Body of pancreas (tissue), 4 donors: ENCODE measurements around the gene CARD8. TPM values are rescaled to one million over a fixed set of nuclear protein-coding genes. Genes with fewer than 3 reads are reported as not detected.

Source experiments
- ATAC-seq: fragments of 150-250 bp; one replicate; pipeline ENCODE4 v1.9.1; 2016
- DNase-seq, 4 donors: peaks; one replicate each; pipeline ENCODE4 v3.0.0-alpha.2; 2019
- H3K27ac ChIP-seq, 4 donors: fragments of 200-600 bp; sonication (generic); 1 replicate in 3 of 4; 2 replicates in 1 of 4; pipeline versions ENCODE4 v1.5.1 to v1.6.1; 2016 to 2019; ENCODE audit warnings: mild to moderate bottlenecking in 1 of 4, mixed read lengths in 1 of 4, moderate library complexity in 1 of 4
- H3K27me3 ChIP-seq, 2 donors: fragments of 200-600 bp; sonication (generic); one replicate each; pipeline ENCODE4 v1.6.0; 2016; ENCODE audit warnings: mild to moderate bottlenecking in 1 of 2
- H3K36me3 ChIP-seq, 2 donors: fragments of 200-600 bp; sonication (generic); replicated peaks in 1 of 2; 2 replicates each; pipeline ENCODE4 v1.5.1; 2016; ENCODE audit warnings: low read depth in 2 of 2; ENCODE audit not compliant: insufficient read depth in 1 of 2
- H3K4me1 ChIP-seq: fragments of 200-600 bp; sonication (generic); one replicate; pipeline ENCODE4 v1.6.0; 2016
- H3K4me3 ChIP-seq, 2 donors: fragments of 200-600 bp; sonication (generic); 1 replicate in 1 of 2; 2 replicates in 1 of 2; pipeline ENCODE4 v1.5.1; 2016 to 2019
- H3K9me3 ChIP-seq, 3 donors: fragments of 200-600 bp; sonication (generic); 1 replicate in 2 of 3; 2 replicates in 1 of 3; pipeline ENCODE4 v1.5.1; 2016
- CTCF ChIP-seq, 7 experiments: fragments of 450-650 bp in 4 of 7; fragments of 200-600 bp in 3 of 7; sonication (generic) in 3 of 7; IDR thresholded peaks; one replicate each; pipeline ENCODE4 v1.5.1; 2016 to 2019; ENCODE audit warnings: antibody characterized with exemption in 7 of 7
- POLR2A ChIP-seq, 3 donors: fragments of 450-650 bp; IDR thresholded peaks; one replicate each; pipeline ENCODE4 v1.6.1; 2016; ENCODE audit warnings: antibody characterized with exemption in 3 of 3, mild to moderate bottlenecking in 2 of 3
- WGBS, 2 donors: methylation state at CpG; one replicate each; pipeline ENCODE4 v1.1.5; 2017; 5-methylcytosine and 5-hydroxymethylcytosine counted together
- intact Hi-C: fragments of 100-400 bp; cut with DNase I; formaldehyde crosslinking; loops from one replicate; pipeline ENCODE4 v1.15.1; 2023
- total RNA-seq, 2 donors: library from RNA; depleted of rRNA; stranded (reverse); fragments of >200 nt; gene quantifications; one replicate each; pipeline ENCODE4 v1.1.0, GENCODE V29; 2016

CARD8 gene
- total RNA-seq, 2 donors from 2014 or later = 23.7 to 24.4 TPM

DNA sequence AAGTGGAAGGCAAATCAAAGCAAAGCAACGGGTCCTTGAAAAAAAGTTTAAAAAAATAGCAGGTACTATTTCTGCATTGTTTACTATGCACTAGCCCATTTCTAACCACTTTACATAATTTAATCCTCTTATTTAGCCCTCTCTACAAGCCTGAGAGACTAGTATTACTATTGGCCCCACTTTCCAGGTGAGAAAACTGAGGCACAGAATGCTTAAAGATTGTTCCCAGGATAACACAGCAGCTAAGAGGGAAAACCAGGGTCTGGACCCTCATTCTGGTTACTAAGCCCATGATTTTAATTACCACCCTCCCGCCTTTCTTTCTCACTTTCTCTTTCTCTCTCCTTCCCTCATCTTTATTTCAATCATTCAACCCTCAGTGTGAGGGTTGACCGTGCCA lies 79.5 kb downstream of the CARD8 start:
- Histone ChIP-seq H3K4me1 (peaks cover 6% of the 10 kb centered on the region), H3K27ac (no peak overlapping the region), H3K9me3 (no peaks in the 10 kb centered on the region), H3K36me3 (peaks cover 2 to 3% of the 10 kb centered on the region in 2 donors), H3K27me3 (no peaks in the 10 kb centered on the region), H3K4me3 (no peak overlapping the region)
- DNase-seq (no peak), ATAC-seq (no peak)
- no peak for TF ChIP-seq CTCF (IDR thresholded peaks at IDR 0.05)
- TF ChIP-seq POLR2A (IDR thresholded peaks at IDR 0.05) = no peak
- WGBS, 2 donors = 76 to 98% methylated on average over 3 of the region's 3 CpGs
- intact Hi-C loops = no loop called here

- ATAC-seq = no peak
- Histone ChIP-seq H3K27me3 (no peaks in the 10 kb centered on the region), H3K4me3 (no peak overlapping the region), H3K4me1 (peaks cover 10% of the 10 kb centered on the region), H3K36me3 (peaks cover 2 to 3% of the 10 kb centered on the region in 2 donors), H3K9me3 (no peaks in the 10 kb centered on the region), H3K27ac (no peak overlapping the region)
- DNase-seq = no peak
- intact Hi-C loops = no loop called here
- 87 to 94% methylated on average over 10 of the region's 10 CpGs for WGBS, 2 donors
- TF ChIP-seq CTCF (IDR thresholded peaks at IDR 0.05) (no peak), POLR2A (IDR thresholded peaks at IDR 0.05) (no peak)
Observed at GRCh38 chr19:48175578-48175977, 80.1 kb downstream of the CARD8 start.

DNA sequence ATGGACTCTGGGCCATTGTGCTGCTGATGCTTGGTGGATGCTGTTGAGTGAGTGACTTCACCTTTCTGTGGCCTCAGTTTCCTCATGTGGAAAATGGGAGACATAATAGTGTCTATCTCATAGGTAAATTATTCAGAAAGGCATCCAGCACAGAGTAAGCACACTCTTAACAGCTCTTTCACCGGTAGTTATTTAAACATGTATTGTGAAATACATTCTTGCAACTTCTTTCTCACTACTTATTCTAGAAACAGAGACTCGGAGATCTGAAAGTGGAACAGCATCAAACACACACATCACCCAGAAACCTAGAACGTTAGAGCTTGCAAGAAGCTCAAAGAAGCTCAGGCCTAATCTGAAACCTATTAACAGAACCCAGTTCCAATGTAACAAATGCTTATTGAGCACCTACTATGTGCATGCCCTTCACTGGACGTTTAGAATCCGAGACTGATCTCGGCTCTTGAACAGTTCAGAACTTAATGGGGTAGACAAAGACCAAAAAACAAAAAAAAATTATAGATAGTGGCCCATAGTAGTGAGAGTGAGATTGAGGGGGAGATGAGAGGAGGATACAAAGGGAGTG lies 81.2 kb downstream of the CARD8 start:
- intact Hi-C loops = no loop called here
- H3K27ac ChIP-seq = no peak overlapping the region
- peaks cover 10% of the 10 kb centered on the region for H3K4me1 ChIP-seq
- 72 to 74% methylated on average over 6 of the region's 6 CpGs for WGBS, 2 donors
- H3K4me3 ChIP-seq = no peak overlapping the region
- peaks cover 2 to 3% of the 10 kb centered on the region in 2 donors for H3K36me3 ChIP-seq
- no peak for ATAC-seq
- DNase-seq = no peak
- TF ChIP-seq CTCF (IDR thresholded peaks at IDR 0.05) (no peak), POLR2A (IDR thresholded peaks at IDR 0.05) (no peak)
- no peaks in the 10 kb centered on the region for H3K9me3 ChIP-seq
- H3K27me3 ChIP-seq = no peaks in the 10 kb centered on the region

DNA sequence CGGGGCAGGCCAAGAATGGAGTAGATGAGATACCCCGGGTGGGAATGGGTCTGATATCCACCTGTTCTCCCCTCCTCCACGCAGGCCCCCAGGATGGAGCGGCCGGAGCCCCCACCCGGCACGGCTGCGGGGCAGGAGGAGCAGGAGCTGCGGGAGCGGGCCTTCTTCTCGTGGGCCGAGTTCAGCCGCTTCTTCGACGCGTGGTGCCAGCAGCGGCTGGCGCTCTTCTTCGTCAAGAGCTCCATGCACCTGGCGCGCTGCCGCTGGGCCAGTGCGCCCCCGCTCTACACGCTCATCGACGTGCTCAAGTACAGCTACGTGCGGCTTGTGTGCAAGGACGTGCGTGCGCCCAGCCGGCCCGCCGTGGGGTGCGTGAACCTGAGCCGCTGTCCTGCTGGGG lies 84.0 kb downstream of the CARD8 start:
- no peak for DNase-seq
- intact Hi-C loops = no loop called here

More for the DNA sequence above, 84.0 kb downstream of the CARD8 start:
- WGBS, 2 donors = 90 to 91% methylated on average over 19 to 21 of the region's 37 CpGs
- H3K27me3 ChIP-seq = no peaks in the 10 kb centered on the region
- H3K4me3 ChIP-seq = no peak overlapping the region
- H3K36me3 ChIP-seq = peaks cover 0 to 3% of the 10 kb centered on the region in 2 donors
- no peaks in the 10 kb centered on the region for H3K9me3 ChIP-seq
- no peak for TF ChIP-seq CTCF (IDR thresholded peaks at IDR 0.05)
- no peak for TF ChIP-seq POLR2A (IDR thresholded peaks at IDR 0.05)
- no peak for ATAC-seq
- peaks cover 16% of the 10 kb centered on the region for H3K4me1 ChIP-seq
- no peak overlapping the region for H3K27ac ChIP-seq
